ENCODE results near the gene ZCCHC7. TPM values are rescaled to one million over a fixed set of nuclear protein-coding genes. Genes with fewer than 3 reads are reported as not detected.

Gene ZCCHC7
- 16.3 and 29.5 TPM in 2 replicates for total RNA-seq

DNA sequence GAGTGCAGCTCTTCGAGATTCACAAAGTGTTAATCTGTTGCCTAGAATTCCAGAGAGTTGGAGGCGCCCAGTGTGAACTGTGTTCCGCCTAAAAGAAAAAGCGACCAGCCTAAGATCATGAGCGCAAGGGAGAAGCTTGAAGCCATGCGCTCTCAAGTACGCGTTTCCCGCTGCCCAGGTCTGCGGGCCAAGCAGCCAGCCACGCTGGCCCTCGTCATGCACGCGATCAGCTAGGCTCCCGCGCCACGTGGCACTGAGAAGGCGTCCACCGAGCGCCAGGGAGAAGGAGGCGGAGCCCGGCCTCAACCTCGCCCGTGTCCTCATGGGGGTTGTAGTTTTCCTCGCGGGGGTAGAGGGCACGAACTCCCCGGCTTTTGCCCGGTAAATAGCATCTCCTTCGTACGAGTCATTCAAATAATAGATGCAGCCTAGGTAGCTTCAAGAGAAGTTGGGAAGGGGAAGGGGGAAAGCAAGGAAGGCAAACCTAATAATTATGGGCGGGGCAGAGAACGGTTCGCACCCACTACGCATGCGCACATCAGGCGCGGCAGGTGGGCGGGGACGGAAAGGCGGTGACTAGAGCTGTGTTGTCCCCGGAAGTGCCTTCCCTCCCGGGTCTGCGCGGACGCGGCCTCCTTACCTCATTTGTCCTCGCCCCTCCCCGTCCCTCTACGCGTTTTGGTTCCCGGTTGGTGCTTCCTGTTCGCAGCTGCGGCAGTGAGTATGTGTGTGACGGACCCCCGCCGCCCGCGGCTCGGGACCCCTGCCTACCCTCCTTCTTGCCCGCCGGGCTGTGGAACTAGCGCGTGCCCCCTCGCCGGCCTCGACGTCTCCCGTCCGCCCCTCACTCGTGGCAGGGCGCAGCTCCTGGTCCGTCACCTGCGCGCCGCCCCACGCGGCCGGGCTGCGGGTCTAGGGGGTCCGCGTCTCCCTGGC is at the start of gene ZCCHC7:
TSS of gene ZCCHC7 (plus strand) at position 668 of the 936 bp plus-strand sequence.

Small RNAs within 50 kb of the gene (small RNA-seq; reads per million reads assigned to genes)
- gene AL512604.1 (ENCODE audit: low replicate concordance): not detected
- gene RF00019 (ENCODE audit: low replicate concordance): not detected
- not detected for gene RNU6-677P (ENCODE audit: low replicate concordance)

Other genes with a start within 250 kb of the ZCCHC7 start
- gene PAX5, start 86.3 kb upstream of the ZCCHC7 start, total RNA-seq: not detected in 2 replicates